Measurements from ENCODE around the gene ZNF628. TPM values are rescaled to one million over a fixed set of nuclear protein-coding genes. Genes with fewer than 3 reads are reported as not detected.

Gene ZNF628
- total RNA-seq, 1 donor from 2014 or later = 16.8 TPM

GRCh38 chr19:55520691-55521292 lies 44.4 kb downstream of the ZNF628 start:
- TF ChIP-seq, protein P1, sequence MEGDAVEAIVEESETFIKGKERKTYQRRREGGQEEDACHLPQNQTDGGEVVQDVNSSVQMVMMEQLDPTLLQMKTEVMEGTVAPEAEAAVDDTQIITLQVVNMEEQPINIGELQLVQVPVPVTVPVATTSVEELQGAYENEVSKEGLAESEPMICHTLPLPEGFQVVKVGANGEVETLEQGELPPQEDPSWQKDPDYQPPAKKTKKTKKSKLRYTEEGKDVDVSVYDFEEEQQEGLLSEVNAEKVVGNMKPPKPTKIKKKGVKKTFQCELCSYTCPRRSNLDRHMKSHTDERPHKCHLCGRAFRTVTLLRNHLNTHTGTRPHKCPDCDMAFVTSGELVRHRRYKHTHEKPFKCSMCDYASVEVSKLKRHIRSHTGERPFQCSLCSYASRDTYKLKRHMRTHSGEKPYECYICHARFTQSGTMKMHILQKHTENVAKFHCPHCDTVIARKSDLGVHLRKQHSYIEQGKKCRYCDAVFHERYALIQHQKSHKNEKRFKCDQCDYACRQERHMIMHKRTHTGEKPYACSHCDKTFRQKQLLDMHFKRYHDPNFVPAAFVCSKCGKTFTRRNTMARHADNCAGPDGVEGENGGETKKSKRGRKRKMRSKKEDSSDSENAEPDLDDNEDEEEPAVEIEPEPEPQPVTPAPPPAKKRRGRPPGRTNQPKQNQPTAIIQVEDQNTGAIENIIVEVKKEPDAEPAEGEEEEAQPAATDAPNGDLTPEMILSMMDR (IDR thresholded peaks at IDR 0.05; ENCODE audit: unreplicated experiment) = no peak
- no peak for DNase-seq (ENCODE audit: low spot score, unreplicated experiment)
- Mint-ChIP-seq H3K9me3 (ENCODE audit: low read depth) (no peaks in the 10 kb centered on the region), H3K4me1 (ENCODE audit: low read depth) (peaks cover 4% of the 10 kb centered on the region), H3K27ac (no peak overlapping the region), H3K4me3 (ENCODE audit: low read depth) (no peak overlapping the region), H3K27me3 (peaks cover 12% of the 10 kb centered on the region), H3K36me3 (ENCODE audit: insufficient read depth) (no peaks in the 10 kb centered on the region)

GRCh38 chr19:55525289-55526101 lies 49.1 kb downstream of the ZNF628 start:
- Mint-ChIP-seq H3K27me3 (peaks cover 12% of the 10 kb centered on the region), H3K36me3 (ENCODE audit: insufficient read depth) (no peaks in the 10 kb centered on the region), H3K4me3 (ENCODE audit: low read depth) (no peak overlapping the region), H3K27ac (no peak overlapping the region), H3K4me1 (ENCODE audit: low read depth) (peaks cover 3% of the 10 kb centered on the region), H3K9me3 (ENCODE audit: low read depth) (no peaks in the 10 kb centered on the region)
- no peak for DNase-seq (ENCODE audit: low spot score, unreplicated experiment)
- TF ChIP-seq, protein P1 (IDR thresholded peaks at IDR 0.05; ENCODE audit: unreplicated experiment) = no peak

DNA sequence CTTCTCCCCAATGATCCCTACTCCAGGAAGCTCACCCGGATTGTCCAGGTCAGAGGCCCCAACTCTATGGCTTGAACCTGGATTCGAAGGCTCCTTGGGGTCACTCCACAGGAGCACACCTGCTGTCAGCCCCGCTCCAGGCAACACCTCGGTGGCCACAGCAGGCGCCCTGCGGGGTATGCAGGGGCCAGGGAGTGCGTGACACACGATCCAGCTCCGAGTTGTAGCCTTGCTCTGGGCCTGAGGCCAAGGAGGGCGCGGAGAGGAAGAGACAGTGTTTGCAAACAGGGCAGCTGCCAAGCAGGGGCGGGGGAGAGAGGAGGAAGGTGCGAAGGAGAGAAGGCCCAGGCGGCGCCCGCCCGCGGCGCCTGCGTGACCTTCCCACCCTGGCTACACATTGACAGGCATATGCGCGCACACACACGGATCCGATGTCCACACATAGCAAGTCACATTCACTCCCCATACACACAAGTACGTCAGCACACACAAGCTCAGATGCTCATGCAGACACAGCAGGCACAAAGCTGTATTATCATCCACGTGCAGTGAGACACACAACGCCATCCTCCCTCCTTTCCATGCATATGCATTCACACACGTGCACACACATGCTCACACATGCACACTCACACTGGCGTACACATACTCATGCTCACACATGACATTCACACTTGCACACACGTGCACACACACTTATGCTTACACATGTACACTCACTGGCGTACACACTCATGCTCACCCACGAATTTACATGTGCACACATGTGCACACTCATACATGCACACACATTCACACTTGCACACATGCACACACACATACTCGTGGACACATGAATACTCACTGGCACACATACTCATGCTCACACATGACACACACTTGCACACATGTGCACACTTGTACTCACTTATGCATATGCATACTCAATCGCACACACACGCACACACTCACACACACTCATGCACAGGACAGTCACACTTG lies 50.1 kb downstream of the ZNF628 start:
- Mint-ChIP-seq H3K36me3 (ENCODE audit: insufficient read depth) (no peaks in the 10 kb centered on the region), H3K4me1 (ENCODE audit: low read depth) (peaks cover 3% of the 10 kb centered on the region), H3K27me3 (peaks cover 12% of the 10 kb centered on the region), H3K27ac (no peak overlapping the region), H3K4me3 (ENCODE audit: low read depth) (no peak overlapping the region), H3K9me3 (ENCODE audit: low read depth) (no peaks in the 10 kb centered on the region)
- TF ChIP-seq, protein P1 (IDR thresholded peaks at IDR 0.05; ENCODE audit: unreplicated experiment) = no peak
- DNase-seq (ENCODE audit: low spot score, unreplicated experiment) = no peak

DNA sequence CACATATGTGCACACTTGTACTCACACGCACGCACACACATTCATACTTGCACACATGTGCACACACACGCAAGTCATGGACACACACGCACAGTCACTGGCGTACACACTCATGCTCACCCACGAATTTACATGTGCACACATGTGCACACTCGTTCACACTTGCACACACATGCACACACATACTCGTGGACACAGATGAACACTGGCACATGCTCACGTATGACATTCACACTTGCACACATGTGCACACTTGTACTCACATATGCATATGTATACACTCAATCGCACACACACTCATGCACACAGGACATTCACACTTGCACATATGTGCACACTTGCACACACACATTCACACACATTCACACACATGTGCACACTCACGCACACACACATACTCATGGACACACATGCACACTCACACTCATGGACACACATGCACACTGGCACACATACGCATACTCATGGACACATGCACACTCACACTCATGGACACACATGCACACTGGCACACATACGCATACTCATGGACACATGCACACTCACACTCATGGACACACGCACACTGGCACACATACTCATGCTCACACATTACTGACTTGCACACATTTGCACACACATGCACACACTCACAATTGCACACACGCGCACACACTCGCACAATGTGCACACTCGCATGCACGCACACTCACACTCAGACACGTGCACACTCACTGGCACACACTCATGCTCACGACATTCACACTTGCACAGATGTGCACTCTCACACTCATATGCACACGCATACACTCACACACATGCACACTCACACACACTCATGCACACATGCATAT lies 51.0 kb downstream of the ZNF628 start:
- no peak overlapping the region for H3K27ac Mint-ChIP-seq
- H3K27me3 Mint-ChIP-seq = peaks cover 12% of the 10 kb centered on the region
- peaks cover 3% of the 10 kb centered on the region for H3K4me1 Mint-ChIP-seq (ENCODE audit: low read depth)
- H3K36me3 Mint-ChIP-seq (ENCODE audit: insufficient read depth) = no peaks in the 10 kb centered on the region
- H3K4me3 Mint-ChIP-seq (ENCODE audit: low read depth) = no peak overlapping the region
- H3K9me3 Mint-ChIP-seq (ENCODE audit: low read depth) = no peaks in the 10 kb centered on the region
- TF ChIP-seq, protein P1 (IDR thresholded peaks at IDR 0.05; ENCODE audit: unreplicated experiment) = no peak
- DNase-seq (ENCODE audit: low spot score, unreplicated experiment) = no peak

Measured in progenitor cell of endocrine pancreas (in vitro differentiated cells).